Endodermal cell (in vitro differentiated cells): ENCODE results near the gene KCNIP4. TPM values are rescaled to one million over a fixed set of nuclear protein-coding genes. Genes with fewer than 3 reads are reported as not detected.

Experiments used
- DNase-seq: peaks from one replicate; pipeline ENCODE4 v3.0.0-alpha.2; 2017
- H3K27ac ChIP-seq: 2 replicates; pipeline ENCODE4 v1.5.1; 2013; ENCODE audit warnings: mild to moderate bottlenecking, low read depth, low read length, moderate library complexity
- H3K27me3 ChIP-seq: 2 replicates; pipeline ENCODE4 v1.6.1; 2013; ENCODE audit warnings: mild to moderate bottlenecking, low read length, moderate library complexity; ENCODE audit not compliant: insufficient read depth, control insufficient read depth, poor library complexity, severe bottlenecking
- H3K36me3 ChIP-seq: 2 replicates; pipeline ENCODE4 v1.7.0; 2013; ENCODE audit warnings: mild to moderate bottlenecking, low read length, moderate library complexity; ENCODE audit not compliant: control insufficient read depth, insufficient read depth
- H3K4me1 ChIP-seq: one replicate; pipeline ENCODE4 v1.7.0; 2013; ENCODE audit warnings: low read length; ENCODE audit not compliant: control insufficient read depth, insufficient read depth
- H3K4me3 ChIP-seq: 2 replicates; pipeline ENCODE4 v1.5.1; 2013; ENCODE audit warnings: mild to moderate bottlenecking, low read length, moderate library complexity
- H3K9ac ChIP-seq: 2 replicates; pipeline ENCODE4 v1.6.1; 2013; ENCODE audit warnings: mild to moderate bottlenecking, low read length, moderate library complexity; ENCODE audit not compliant: poor library complexity, severe bottlenecking; ENCODE audit errors: extremely low read depth
- H3K9me3 ChIP-seq: 2 replicates; pipeline ENCODE4 v1.6.1; 2013; ENCODE audit warnings: mild to moderate bottlenecking, low read length, moderate library complexity; ENCODE audit not compliant: control insufficient read depth
- H3K27ac Mint-ChIP-seq: 2 replicates; pipeline ENCODE4 v1.8.0; 2020; ENCODE audit warnings: mixed read lengths
- H3K27me3 Mint-ChIP-seq: 2 replicates; pipeline ENCODE4 v1.8.0; 2021; ENCODE audit warnings: mild to moderate bottlenecking, mixed read lengths; ENCODE audit not compliant: insufficient read depth
- H3K36me3 Mint-ChIP-seq: 2 replicates; pipeline ENCODE4 v1.8.0; 2020; ENCODE audit warnings: low read depth, mixed read lengths
- H3K4me1 Mint-ChIP-seq: 2 replicates; pipeline ENCODE4 v1.8.0; 2020; ENCODE audit warnings: mixed read lengths
- H3K4me3 Mint-ChIP-seq: 2 replicates; pipeline ENCODE4 v1.8.0; 2020; ENCODE audit warnings: mild to moderate bottlenecking, moderate library complexity, mixed read lengths
- H3K9me3 Mint-ChIP-seq: 2 replicates; pipeline ENCODE4 v1.8.0; 2020; ENCODE audit warnings: mild to moderate bottlenecking, mixed read lengths
- CTCF ChIP-seq: fragments of 200-600 bp; sonication (generic); conservative IDR thresholded peaks from 2 replicates; pipeline ENCODE4 v1.5.0; 2021; ENCODE audit warnings: antibody characterized with exemption, mild to moderate bottlenecking
- WGBS, 2 experiments: methylation state at CpG; one replicate each; pipeline versions ENCODE4 v1.1.5 to v1.1.7; 2013; ENCODE audit warnings: missing lambda C conversion rate in 2 of 2, mixed read lengths in 1 of 2; ENCODE audit not compliant: insufficient coverage in 1 of 2, insufficient read length in 1 of 2; 5-methylcytosine and 5-hydroxymethylcytosine counted together
- total RNA-seq, 2 donors: library from RNA; stranded (reverse); fragmentation: NEBNext Ultra II Directional in 1 of 2; extraction: Animal tissue kit (Norgen Biotek cat#: 25700) in 1 of 2; gene quantifications; 2 replicates in 1 of 2; 3 replicates in 1 of 2; pipeline ENCODE4 v1.2.1, GENCODE V29; 2021

Gene KCNIP4
- total RNA-seq, 2 donors from 2014 or later: not detected

GRCh38 chr4:21628916-21629610 lies 319.5 kb downstream of the KCNIP4 start:
- H3K27ac ChIP-seq: no peak overlapping the region
- Mint-ChIP-seq H3K4me3 (no peak overlapping the region), H3K36me3 (no peaks in the 10 kb centered on the region), H3K27me3 (no peaks in the 10 kb centered on the region), H3K27ac (no peak overlapping the region), H3K4me1 (no peaks in the 10 kb centered on the region), H3K9me3 (no peaks in the 10 kb centered on the region)
- no peaks in the 10 kb centered on the region for H3K36me3 ChIP-seq
- no peaks in the 10 kb centered on the region for H3K4me1 ChIP-seq
- WGBS, 2 experiments: 43 to 83% methylated on average over 1 to 2 of the region's 2 CpGs
- TF ChIP-seq CTCF: no peak
- no peaks in the 10 kb centered on the region for H3K27me3 ChIP-seq
- no peak overlapping the region for H3K9ac ChIP-seq
- no peak for DNase-seq
- H3K4me3 ChIP-seq: no peak overlapping the region
- no peaks in the 10 kb centered on the region for H3K9me3 ChIP-seq

GRCh38 chr4:21628116-21628670 lies 320.4 kb downstream of the KCNIP4 start:
- Histone ChIP-seq H3K9me3 (no peaks in the 10 kb centered on the region), H3K27me3 (no peaks in the 10 kb centered on the region), H3K36me3 (no peaks in the 10 kb centered on the region), H3K9ac (no peak overlapping the region), H3K4me3 (no peak overlapping the region), H3K4me1 (no peaks in the 10 kb centered on the region), H3K27ac (no peak overlapping the region)
- H3K36me3 Mint-ChIP-seq: no peaks in the 10 kb centered on the region
- no peak for DNase-seq
- TF ChIP-seq CTCF: no peak
- H3K4me1 Mint-ChIP-seq: no peaks in the 10 kb centered on the region
- no peak overlapping the region for H3K27ac Mint-ChIP-seq
- no peak overlapping the region for H3K4me3 Mint-ChIP-seq
- no peaks in the 10 kb centered on the region for H3K9me3 Mint-ChIP-seq
- 92 to 93% methylated on average over 4 of the region's 4 CpGs for WGBS, 2 experiments
- no peaks in the 10 kb centered on the region for H3K27me3 Mint-ChIP-seq

- Histone ChIP-seq H3K27me3 (no peaks in the 10 kb centered on the region), H3K36me3 (no peaks in the 10 kb centered on the region), H3K4me1 (no peaks in the 10 kb centered on the region), H3K4me3 (no peak overlapping the region), H3K9ac (no peak overlapping the region), H3K9me3 (no peaks in the 10 kb centered on the region), H3K27ac (no peak overlapping the region)
- Mint-ChIP-seq H3K9me3 (no peaks in the 10 kb centered on the region), H3K27ac (no peak overlapping the region), H3K36me3 (no peaks in the 10 kb centered on the region), H3K27me3 (no peaks in the 10 kb centered on the region), H3K4me3 (no peak overlapping the region), H3K4me1 (no peaks in the 10 kb centered on the region)
- DNase-seq: no peak
- 94% methylated on average over 1 of the region's 1 CpG; no CpG with 5 or more reads in 1 of the 2 experiments for WGBS, 2 experiments
- no peak for TF ChIP-seq CTCF
Measured at GRCh38 chr4:21625447-21625846, 323.1 kb downstream of the KCNIP4 start.
